NT2/D1 (cell line): ENCODE results near the gene LZIC.
"Not testable (repeated sequence)": the region's sequence is repeated elsewhere in the genome, so short reads cannot be mapped to it uniquely, and the experiment has no call there.

ENCODE experiments used
- DNase-seq: peaks from one replicate; pipeline ENCODE4 v3.0.0-alpha.2; 2011; ENCODE audit warnings: low read depth, low spot score
- H3K27me3 ChIP-seq: 2 replicates; pipeline ENCODE4 v1.6.0; 2011; ENCODE audit warnings: mild to moderate bottlenecking; ENCODE audit not compliant: insufficient read length, insufficient read depth
- H3K36me3 ChIP-seq: 2 replicates; pipeline ENCODE4 v1.6.1; 2011; ENCODE audit warnings: mild to moderate bottlenecking, low read length, mixed read lengths; ENCODE audit not compliant: insufficient read depth, insufficient read length
- H3K4me1 ChIP-seq: 2 replicates; pipeline ENCODE4 v1.5.1; 2011; ENCODE audit not compliant: insufficient read depth, insufficient read length
- H3K4me3 ChIP-seq: 2 replicates; pipeline ENCODE4 v1.5.1; 2011; ENCODE audit warnings: low read depth; ENCODE audit not compliant: insufficient read length
- H3K9ac ChIP-seq: 2 replicates; pipeline ENCODE4 v1.6.0; 2011; ENCODE audit warnings: low read depth; ENCODE audit not compliant: insufficient read length
- H3K9me3 ChIP-seq: 2 replicates; pipeline ENCODE4 v1.5.1; 2011; ENCODE audit warnings: mild to moderate bottlenecking, low read length; ENCODE audit not compliant: insufficient read depth
- SUZ12 ChIP-seq: IDR thresholded peaks from 2 replicates; pipeline ENCODE4 v1.6.1; 2011; ENCODE audit not compliant: insufficient read length, insufficient read depth; ENCODE audit errors: extremely low read depth
- YY1 ChIP-seq: IDR thresholded peaks from 2 replicates; pipeline ENCODE4 v1.6.1; 2011; ENCODE audit not compliant: insufficient read length, insufficient read depth
- ZNF274 ChIP-seq: IDR thresholded peaks from 2 replicates; pipeline ENCODE4 v1.6.1; 2011; ENCODE audit warnings: mild to moderate bottlenecking, low read depth, low read length

The LZIC gene

DNA sequence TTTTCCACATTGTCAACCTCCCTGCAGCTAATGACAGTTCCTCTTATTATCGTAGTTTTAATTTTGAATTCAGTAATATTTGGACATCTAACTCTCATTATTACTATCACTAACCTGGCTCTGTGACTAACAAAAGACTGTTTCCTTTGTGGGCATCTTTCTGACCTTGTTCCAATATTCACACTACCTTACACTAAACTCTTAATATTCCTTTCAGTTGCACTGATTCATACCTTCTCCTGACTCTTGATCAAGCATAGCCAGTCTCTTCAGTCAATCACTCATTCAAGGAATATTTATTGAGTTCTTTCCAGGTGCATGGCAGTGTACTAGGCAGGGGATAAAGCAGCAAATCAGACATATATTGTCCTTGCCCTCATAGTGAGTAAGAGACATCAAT is 25.3 kb downstream of the LZIC start:
- Histone ChIP-seq H3K9ac (no peak overlapping the region), H3K4me3 (no peak overlapping the region), H3K9me3 (no peaks in the 10 kb centered on the region), H3K4me1 (no peaks in the 10 kb centered on the region), H3K27me3 (no peaks in the 10 kb centered on the region), H3K36me3 (no peaks in the 10 kb centered on the region)
- TF ChIP-seq YY1 (no peak), ZNF274 (no peak), SUZ12 (no peak)
- DNase-seq = no peak

DNA sequence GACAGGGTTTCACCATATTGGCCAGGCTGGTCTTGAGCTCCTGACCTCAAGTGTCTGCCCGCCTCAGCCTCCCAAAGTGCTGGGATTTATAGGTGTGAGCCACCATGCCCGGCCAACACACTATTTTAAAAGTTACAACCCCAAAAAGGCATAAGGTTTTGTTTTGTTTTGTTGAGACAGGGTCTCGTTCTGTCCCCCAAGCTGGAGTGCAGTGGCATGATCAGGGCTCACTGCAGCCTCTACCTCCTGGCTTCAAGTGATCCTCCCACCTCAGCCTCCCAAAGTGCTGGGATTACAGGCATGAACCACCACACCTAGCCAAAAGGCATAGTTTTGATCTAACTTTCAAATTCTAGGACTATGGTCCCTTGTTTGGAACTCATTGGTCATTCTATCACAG is 25.7 kb downstream of the LZIC start:
- H3K4me1 ChIP-seq, H3K4me3 ChIP-seq, DNase-seq, H3K36me3 ChIP-seq, H3K9me3 ChIP-seq, H3K9ac ChIP-seq, H3K27me3 ChIP-seq: not testable (repeated sequence)

DNA sequence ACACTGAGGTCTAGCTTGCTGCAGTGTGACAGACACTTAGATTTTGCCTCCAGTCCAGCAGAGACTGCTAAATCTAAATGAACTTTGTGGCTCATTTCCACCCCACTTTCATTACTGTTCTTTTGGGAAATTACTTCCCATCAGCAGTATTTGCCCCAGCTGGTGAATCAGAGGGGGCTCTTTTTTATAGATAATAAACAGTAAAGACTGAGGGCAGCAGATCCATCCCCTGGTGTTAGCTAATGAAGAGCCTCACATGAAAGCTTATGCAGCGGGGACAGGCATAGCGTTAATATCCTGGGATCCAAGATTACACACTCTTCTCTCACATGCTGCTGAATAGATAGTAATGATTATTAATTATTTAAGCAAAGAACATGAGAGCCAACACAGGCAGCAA is 26.7 kb downstream of the LZIC start:
- no peaks in the 10 kb centered on the region for H3K36me3 ChIP-seq
- H3K9ac ChIP-seq = no peak overlapping the region
- DNase-seq = no peak
- H3K9me3 ChIP-seq = no peaks in the 10 kb centered on the region
- no peaks in the 10 kb centered on the region for H3K4me1 ChIP-seq
- H3K27me3 ChIP-seq = no peaks in the 10 kb centered on the region
- H3K4me3 ChIP-seq = no peak overlapping the region
- TF ChIP-seq YY1 = no peak
- no peak for TF ChIP-seq SUZ12
- no peak for TF ChIP-seq ZNF274

DNA sequence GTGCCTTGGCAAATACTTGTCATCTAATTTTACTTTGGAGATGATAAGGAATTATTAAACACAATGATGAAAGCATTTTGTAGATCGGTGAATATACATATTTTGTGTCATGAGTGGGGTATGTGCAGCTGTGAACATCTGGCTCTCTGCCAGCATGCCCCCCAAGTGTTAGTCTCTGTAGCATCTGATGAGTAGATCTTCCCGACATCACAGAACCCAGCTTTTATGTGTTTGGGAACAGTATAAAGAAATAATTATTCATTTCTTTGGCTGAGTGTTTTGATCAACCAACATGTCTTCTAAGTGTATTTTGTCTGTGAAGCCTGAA is 28.6 kb downstream of the LZIC start:
- Histone ChIP-seq H3K9me3 (no peaks in the 10 kb centered on the region), H3K27me3 (no peaks in the 10 kb centered on the region), H3K36me3 (no peaks in the 10 kb centered on the region), H3K4me1 (no peaks in the 10 kb centered on the region), H3K4me3 (no peak overlapping the region), H3K9ac (no peak overlapping the region)
- TF ChIP-seq ZNF274 (no peak), SUZ12 (no peak), YY1 (no peak)
- DNase-seq = no peak

DNA sequence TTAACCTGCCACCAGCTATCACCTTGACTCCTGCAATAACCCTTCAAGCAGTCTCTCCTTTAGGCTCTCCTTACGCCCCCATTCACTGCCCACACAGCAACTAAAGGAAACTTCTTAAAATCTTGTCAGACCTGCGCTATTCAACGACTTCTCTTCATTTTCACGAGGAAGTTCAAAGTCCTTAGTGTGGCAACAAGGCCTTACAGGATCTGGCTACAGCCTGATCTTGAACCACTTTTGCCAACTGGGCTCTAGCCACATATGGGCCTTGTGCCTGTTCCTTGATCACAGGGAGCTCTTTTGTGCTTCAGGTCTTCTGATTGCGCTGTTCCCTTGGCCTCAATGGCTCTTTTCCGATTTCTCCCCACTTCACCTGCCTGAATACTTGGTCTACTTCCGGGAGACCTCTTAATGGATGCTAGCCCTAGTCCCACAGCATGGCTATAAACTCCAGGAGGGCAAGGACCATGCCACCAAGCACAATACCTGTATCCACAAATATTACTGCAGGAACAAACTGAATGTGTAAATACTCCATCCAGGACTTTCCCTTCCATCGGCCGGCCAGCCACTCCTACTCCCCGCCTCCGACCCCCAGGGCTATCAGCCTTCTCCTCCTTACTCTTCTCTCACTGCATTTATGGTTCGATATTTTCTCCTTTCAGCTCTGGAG is 30.8 kb downstream of the LZIC start:
- no peak for TF ChIP-seq SUZ12
- TF ChIP-seq ZNF274 = no peak
- no peak for TF ChIP-seq YY1

DNA sequence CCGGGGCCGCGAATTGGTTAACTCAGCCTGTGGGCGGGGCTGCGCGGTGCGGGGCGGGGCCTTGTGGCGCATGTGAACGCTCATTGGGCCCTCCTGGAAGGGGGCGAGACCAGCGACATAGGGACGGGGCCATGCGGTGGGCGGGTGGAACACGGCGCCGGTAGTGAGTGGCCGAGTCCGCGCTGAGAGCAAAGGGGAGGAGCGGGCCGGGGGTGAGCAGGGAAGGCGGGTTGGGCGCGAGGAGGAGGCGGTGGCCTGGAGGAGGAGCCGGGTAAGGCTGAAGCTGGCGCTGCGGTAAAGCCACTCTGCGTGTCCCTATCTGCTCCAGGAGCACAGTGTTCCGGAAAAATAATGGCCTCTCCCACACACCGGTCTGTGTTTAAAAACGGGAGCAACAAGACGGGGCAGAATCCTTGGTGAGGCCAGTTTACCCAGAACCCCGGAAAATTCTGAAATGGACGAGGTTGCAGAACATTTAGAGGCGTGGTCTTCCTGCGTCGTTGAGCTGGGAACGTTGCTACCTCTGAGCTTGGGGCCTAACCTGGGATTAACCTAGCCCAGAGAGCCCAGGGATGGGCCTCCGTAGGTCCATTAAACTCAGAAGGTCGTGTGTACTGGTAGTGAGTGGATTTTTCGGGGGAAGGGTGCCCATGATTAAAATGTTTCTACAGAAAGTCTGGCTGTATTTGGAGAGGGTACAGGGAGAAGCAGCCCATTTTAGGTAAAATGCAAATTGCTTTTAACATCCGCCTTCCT is 32.6 kb downstream of the LZIC start:
- no peaks in the 10 kb centered on the region for H3K9me3 ChIP-seq
- peaks cover 2% of the 10 kb centered on the region for H3K4me1 ChIP-seq
- H3K27me3 ChIP-seq = no peaks in the 10 kb centered on the region
- H3K36me3 ChIP-seq = no peaks in the 10 kb centered on the region
- H3K9ac ChIP-seq = peak overlapping the region; percentile 74
- TF ChIP-seq YY1 (no peak), ZNF274 (no peak), SUZ12 (no peak)
- peak; percentile 94 for DNase-seq
- H3K4me3 ChIP-seq = peak overlapping the region; percentile 55

More for the DNA sequence above, 30.8 kb downstream of the LZIC start:
- H3K27me3 ChIP-seq = no peaks in the 10 kb centered on the region
- peaks cover 2% of the 10 kb centered on the region for H3K4me1 ChIP-seq
- no peak overlapping the region for H3K4me3 ChIP-seq
- no peaks in the 10 kb centered on the region for H3K9me3 ChIP-seq
- DNase-seq = no peak
- no peak overlapping the region for H3K9ac ChIP-seq
- no peaks in the 10 kb centered on the region for H3K36me3 ChIP-seq

DNA sequence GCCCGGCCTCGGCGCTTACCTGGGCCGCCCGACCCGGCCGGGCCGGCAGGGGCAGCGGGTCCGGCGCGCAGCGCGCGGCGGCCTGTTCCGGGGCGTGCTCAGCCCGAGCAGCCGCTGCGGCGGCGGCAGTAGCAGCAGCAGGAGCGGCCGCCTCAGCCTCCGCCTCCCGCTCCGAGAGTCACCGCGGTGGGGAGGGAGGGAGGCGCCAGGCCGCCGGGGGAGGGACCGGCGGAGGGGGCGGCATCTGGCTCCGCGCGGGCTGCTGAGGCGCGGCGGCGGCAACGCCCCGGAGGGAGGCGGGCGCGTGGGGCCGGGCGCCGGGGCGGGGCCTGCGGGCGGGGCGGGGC is 33.1 kb downstream of the LZIC start, which contains the start of gene CTNNBIP1:
Gene CTNNBIP1, minus strand, starts transcription at position 194 of the 347 bp plus-strand sequence. CDS start 38,205 bp downstream, outside the sequence.
- H3K9ac ChIP-seq = peak within 1 kb of the TSS; percentile 74
- peaks cover 2% of the 10 kb centered on the region for H3K4me1 ChIP-seq
- H3K4me3 ChIP-seq = peak within 1 kb of the TSS; percentile 59
- H3K36me3 ChIP-seq = no peaks in the 10 kb centered on the region
- no peaks in the 10 kb centered on the region for H3K9me3 ChIP-seq
- no peak for DNase-seq
- no peaks in the 10 kb centered on the region for H3K27me3 ChIP-seq
- TF ChIP-seq ZNF274 = no peak
- TF ChIP-seq YY1 = no peak
- TF ChIP-seq SUZ12 = no peak
